HepG2 (cell line): ENCODE results near the gene ARF6. TPM values are rescaled to one million over a fixed set of nuclear protein-coding genes. Genes with fewer than 3 reads are reported as not detected.
A peak's percentile ranks its signal among the peaks of the same experiment; 100 is the strongest.

Experiments used
- AHR ChIP-seq: IDR thresholded peaks from 2 replicates; pipeline ENCODE4 v1.6.1; 2018; ENCODE audit warnings: missing genetic modification reagents, missing compliant biosample characterization
- AKAP8 ChIP-seq: sonication (generic); formaldehyde crosslinking; IDR thresholded peaks from 2 replicates; pipeline ENCODE4 v1.5.1; 2020; ENCODE audit warnings: mild to moderate bottlenecking, missing genetic modification reagents
- EED ChIP-seq: sonication (generic); formaldehyde crosslinking; IDR thresholded peaks from 2 replicates; pipeline ENCODE4 v1.5.0; 2020; ENCODE audit warnings: mild to moderate bottlenecking, missing genetic modification reagents
- HNRNPLL ChIP-seq: fragments of 200-400 bp; formaldehyde crosslinking; IDR thresholded peaks from 2 replicates; pipeline ENCODE4 v1.6.1; 2017; ENCODE audit warnings: mild to moderate bottlenecking, low read depth, low read length; ENCODE audit not compliant: poor library complexity, severe bottlenecking
- MTA1 ChIP-seq: sonication (generic); formaldehyde crosslinking; IDR thresholded peaks from 2 replicates; pipeline ENCODE4 v1.4.0; 2020; ENCODE audit warnings: missing genetic modification reagents, mild to moderate bottlenecking, borderline replicate concordance
- MYPOP ChIP-seq: sonication (generic); formaldehyde crosslinking; IDR thresholded peaks from 2 replicates; pipeline ENCODE4 v1.8.1; 2023; ENCODE audit warnings: mild to moderate bottlenecking, moderate library complexity, missing genetic modification reagents
- POLR2A ChIP-seq, 2 experiments: IDR thresholded peaks; 2 replicates each; pipeline ENCODE4 v1.6.1; 2011; ENCODE audit warnings: low read depth in 2 of 2, low read length in 2 of 2, mild to moderate bottlenecking in 1 of 2, moderate library complexity in 1 of 2; ENCODE audit not compliant: insufficient read depth in 1 of 2
- RFX3 ChIP-seq: IDR thresholded peaks from 2 replicates; pipeline ENCODE4 v1.6.1; 2016; ENCODE audit warnings: missing biosample characterization, missing genetic modification reagents
- SATB2 ChIP-seq: sonication (generic); formaldehyde crosslinking; IDR thresholded peaks from 2 replicates; pipeline ENCODE4 v1.5.0; 2020; ENCODE audit warnings: missing genetic modification reagents
- SETDB1 ChIP-seq: sonication (generic); formaldehyde crosslinking; IDR thresholded peaks from 2 replicates; pipeline ENCODE4 v1.5.1; 2020; ENCODE audit warnings: missing genetic modification reagents, mild to moderate bottlenecking, borderline replicate concordance
- SMAD1 ChIP-seq: sonication (generic); formaldehyde crosslinking; IDR thresholded peaks from 2 replicates; pipeline ENCODE4 v1.4.0; 2020; ENCODE audit warnings: missing genetic modification reagents, low read depth, mild to moderate bottlenecking, borderline replicate concordance
- SRSF1 ChIP-seq: fragments of 200-400 bp; formaldehyde crosslinking; optimal IDR thresholded peaks from 2 replicates; pipeline ENCODE3; 2017; ENCODE audit warnings: mild to moderate bottlenecking, low read depth, low read length, moderate library complexity
- TOPORS ChIP-seq: sonication (generic); formaldehyde crosslinking; IDR thresholded peaks from 2 replicates; pipeline ENCODE4 v1.8.0; 2023; ENCODE audit warnings: mild to moderate bottlenecking, missing genetic modification reagents
- WIZ ChIP-seq: sonication (generic); formaldehyde crosslinking; IDR thresholded peaks from 2 replicates; pipeline ENCODE4 v1.5.1; 2020; ENCODE audit warnings: mild to moderate bottlenecking, missing genetic modification reagents
- ZC3H13 ChIP-seq: sonication (generic); formaldehyde crosslinking; IDR thresholded peaks from 2 replicates; pipeline ENCODE4 v1.8.1; 2023; ENCODE audit warnings: mild to moderate bottlenecking, missing genetic modification reagents, moderate library complexity
- ZMYM4 ChIP-seq: sonication (generic); formaldehyde crosslinking; IDR thresholded peaks from 2 replicates; pipeline ENCODE4 v1.8.1; 2023; ENCODE audit warnings: mild to moderate bottlenecking, missing genetic modification reagents
- ZNF10 ChIP-seq: sonication (generic); formaldehyde crosslinking; IDR thresholded peaks from 2 replicates; pipeline ENCODE4 v1.4.0; 2020; ENCODE audit warnings: mild to moderate bottlenecking, low read depth, missing genetic modification reagents, borderline replicate concordance
- ZNF232 ChIP-seq: sonication (generic); formaldehyde crosslinking; IDR thresholded peaks from 2 replicates; pipeline ENCODE4 v1.4.0; 2020; ENCODE audit warnings: missing genetic modification reagents, borderline replicate concordance
- ZNF33A ChIP-seq: sonication (generic); formaldehyde crosslinking; IDR thresholded peaks from 2 replicates; pipeline ENCODE4 v1.5.1; 2020; ENCODE audit warnings: missing genetic modification reagents, mild to moderate bottlenecking, moderate library complexity, borderline replicate concordance
- ZNF34 ChIP-seq: sonication (generic); formaldehyde crosslinking; IDR thresholded peaks from 2 replicates; pipeline ENCODE4 v1.4.0; 2020; ENCODE audit warnings: mild to moderate bottlenecking, missing genetic modification reagents, borderline replicate concordance
- ZNF569 ChIP-seq: sonication (generic); formaldehyde crosslinking; IDR thresholded peaks from 2 replicates; pipeline ENCODE4 v1.5.0; 2020; ENCODE audit warnings: mild to moderate bottlenecking, missing genetic modification reagents, moderate library complexity, borderline replicate concordance
- ZNF614 ChIP-seq: IDR thresholded peaks from 2 replicates; pipeline ENCODE4 v1.6.1; 2018; ENCODE audit warnings: missing biosample characterization, missing genetic modification reagents, inconsistent platforms, borderline replicate concordance
- ZNF660 ChIP-seq: sonication (generic); formaldehyde crosslinking; IDR thresholded peaks from 2 replicates; pipeline ENCODE4 v1.5.1; 2020; ENCODE audit warnings: mild to moderate bottlenecking, low read depth, missing genetic modification reagents, borderline replicate concordance
- ZNF703 ChIP-seq: sonication (generic); formaldehyde crosslinking; IDR thresholded peaks from 2 replicates; pipeline ENCODE4 v1.5.1; 2020; ENCODE audit warnings: missing genetic modification reagents, mild to moderate bottlenecking, moderate library complexity, borderline replicate concordance
- ZNF724P ChIP-seq: sonication (generic); formaldehyde crosslinking; IDR thresholded peaks from 2 replicates; pipeline ENCODE4 v1.8.0; 2022; ENCODE audit warnings: missing genetic modification reagents, borderline replicate concordance
- polyA plus RNA-seq, 8 experiments: library from polyadenylated mRNA; depleted of rRNA in 3 of 8; stranded (reverse) in 7 of 8; unstranded in 1 of 8; fragments of >200 nt; fragmentation: Illumina TruSeq in 4 of 8; extraction: Trizol in 4 of 8; gene quantifications; 2 replicates each; pipeline versions ENCODE4 v1.2.1 to v1.2.3, GENCODE V29; 2011 to 2016; ENCODE audit warnings: low read depth in 4 of 8, missing spikeins in 1 of 8, mixed read lengths in 1 of 8; ENCODE audit not compliant: insufficient read depth in 1 of 8
- total RNA-seq, 5 experiments: library from RNA; depleted of rRNA; stranded (reverse); fragments of >200 nt; fragmentation: Illumina TruSeq; extraction: Trizol; gene quantifications; 2 replicates each; pipeline ENCODE4 v1.2.3, GENCODE V29; 2016; ENCODE audit warnings: low read depth in 1 of 5
- TF ChIP-seq, protein P1 (sequence below): sonication (generic); formaldehyde crosslinking; IDR thresholded peaks from 2 replicates; pipeline ENCODE4 v1.8.1; 2023; ENCODE audit warnings: missing genetic modification reagents, mild to moderate bottlenecking, borderline replicate concordance

Gene ARF6
- total and polyA plus RNA-seq, 2 of the 13 experiments (the other 11 are each of a cell fraction or from before 2014, with no cell fraction given): 12.7 to 31.9 TPM

DNA sequence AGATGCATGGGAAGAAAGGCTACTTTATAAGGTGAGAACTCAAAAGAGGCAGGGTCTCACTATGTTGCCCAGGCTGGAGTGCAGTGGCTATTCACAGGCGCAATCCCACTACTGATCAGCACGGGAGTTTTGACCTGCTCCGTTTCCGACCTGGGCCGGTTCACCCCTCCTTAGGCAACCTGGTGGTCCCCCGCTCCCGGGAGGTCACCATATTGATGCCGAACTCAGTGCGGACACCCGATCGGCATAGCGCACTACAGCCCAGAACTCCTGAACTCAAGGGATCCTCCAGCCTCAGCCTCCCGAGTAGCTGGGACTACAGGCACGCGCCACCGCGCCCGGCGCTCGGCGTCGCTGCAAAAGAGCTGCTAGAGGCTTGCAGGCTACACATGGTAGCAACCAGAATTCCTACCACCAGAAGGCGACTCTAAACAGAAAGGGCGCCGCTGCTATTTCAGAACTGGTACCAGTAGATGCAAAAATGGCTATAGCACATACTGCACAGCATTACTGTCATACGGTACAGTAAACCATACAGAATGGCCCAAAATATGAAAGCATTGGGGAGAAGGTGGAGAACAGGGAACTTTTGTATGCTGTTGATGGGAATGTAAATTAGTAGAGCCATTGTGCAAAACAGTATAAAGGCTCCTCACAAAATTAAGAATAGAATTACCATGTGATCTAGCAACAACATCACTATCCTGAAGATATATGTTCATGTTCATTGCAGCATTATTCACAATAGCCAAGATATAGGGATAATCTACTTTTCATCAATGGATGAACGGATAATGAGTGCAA lies 39.1 kb upstream of the ARF6 start (continued):
- TF ChIP-seq MYPOP: no peak
- TF ChIP-seq ZNF703 (CRISPR knock-in tag): no peak
- TF ChIP-seq AKAP8 (CRISPR knock-in tag): no peak
- no peak for TF ChIP-seq SRSF1
- no peak for TF ChIP-seq WIZ (CRISPR knock-in tag)
- no peak for TF ChIP-seq RFX3
- TF ChIP-seq ZNF33A: no peak
- TF ChIP-seq ZMYM4 (CRISPR knock-in tag): peak; percentile 38; the same call in 1 of the 2 replicates
- no peak for TF ChIP-seq ZNF34
- TF ChIP-seq SMAD1 (CRISPR knock-in tag): no peak
- TF ChIP-seq ZNF660 (CRISPR knock-in tag): no peak
- TF ChIP-seq SETDB1 (CRISPR knock-in tag): no peak
- no peak for TF ChIP-seq ZNF724P
- no peak for TF ChIP-seq EED (CRISPR knock-in tag)
- TF ChIP-seq POLR2A (IDR thresholded peaks at IDR 0.05; ENCODE audit: insufficient read depth in 1 of 2, low read depth in 2 of 2, low read length in 2 of 2): no peak
- TF ChIP-seq SATB2: no peak
- TF ChIP-seq, protein P1, sequence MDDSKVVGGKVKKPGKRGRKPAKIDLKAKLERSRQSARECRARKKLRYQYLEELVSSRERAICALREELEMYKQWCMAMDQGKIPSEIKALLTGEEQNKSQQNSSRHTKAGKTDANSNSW (CRISPR knock-in tag): no peak
- TF ChIP-seq ZNF569: no peak
- TF ChIP-seq AHR (CRISPR knock-in tag): 0 out of 2 replicates have a peak, but pooled peaks have one; percentile 45
- no peak for TF ChIP-seq ZC3H13 (CRISPR knock-in tag)
- TF ChIP-seq HNRNPLL: no peak
- no peak for TF ChIP-seq MTA1 (CRISPR knock-in tag)
- TF ChIP-seq ZNF232 (CRISPR knock-in tag): peak; percentile 82
- no peak for TF ChIP-seq ZNF10 (CRISPR knock-in tag)
- TF ChIP-seq TOPORS (CRISPR knock-in tag): no peak; the same call in 1 of the 2 replicates
- TF ChIP-seq ZNF614 (CRISPR knock-in tag): 0 out of 2 replicates have a peak, but pooled peaks have one; percentile 48
